Gastroesophageal sphincter (tissue), 3 donors: Measurements from ENCODE around the gene RECQL.

Experiments used
- CTCF ChIP-seq, 4 experiments: fragments of 200-600 bp in 2 of 4; fragments of 450-650 bp in 2 of 4; sonication (generic) in 1 of 4; IDR thresholded peaks; one replicate each; pipeline ENCODE4 v1.5.1; 2017 to 2019; ENCODE audit warnings: antibody characterized with exemption in 4 of 4, mild to moderate bottlenecking in 2 of 4, moderate library complexity in 2 of 4
- EP300 ChIP-seq: sonication (generic); formaldehyde crosslinking; IDR thresholded peaks from one replicate; pipeline ENCODE4 v1.6.1; 2017; ENCODE audit warnings: antibody characterized with exemption, mild to moderate bottlenecking
- POLR2A ChIP-seq, 2 donors: fragments of 450-650 bp; IDR thresholded peaks; one replicate each; pipeline ENCODE4 v1.6.1; 2017; ENCODE audit warnings: antibody characterized with exemption in 2 of 2, mild to moderate bottlenecking in 2 of 2, moderate library complexity in 1 of 2
- POLR2AphosphoS5 ChIP-seq: sonication (generic); formaldehyde crosslinking; IDR thresholded peaks from one replicate; pipeline ENCODE4 v1.6.1; 2017; ENCODE audit warnings: antibody characterized with exemption

- TF ChIP-seq POLR2A (IDR thresholded peaks at IDR 0.05) (no peak), CTCF (IDR thresholded peaks at IDR 0.05) (no peak), EP300 (no peak), POLR2AphosphoS5 (no peak)
Measured at GRCh38 chr12:21539797-21540196, 38.4 kb upstream of the RECQL start.
